GM18873 (cell line): ENCODE results near the gene MIER2.
"Not testable (repeated sequence)": the region's sequence is repeated elsewhere in the genome, so short reads cannot be mapped to it uniquely, and the experiment has no call there.

Experiments used
- ATAC-seq: cut with Tn5 transposase; IDR thresholded peaks from one replicate; pipeline ENCODE4 v1.9.1; 2021; ENCODE audit warnings: mild to moderate bottlenecking, moderate library complexity, moderate number of reproducible peaks; ENCODE audit not compliant: unreplicated experiment, low FRiP score

Gene MIER2

GRCh38 chr19:362683-363082 is 18.1 kb upstream of the MIER2 start:
- no peak for ATAC-seq

GRCh38 chr19:362154-362553 is 17.6 kb upstream of the MIER2 start:
- ATAC-seq = no peak

- no peak for ATAC-seq
Observed at GRCh38 chr19:359653-359925, 15.0 kb upstream of the MIER2 start.

- not testable (repeated sequence) for ATAC-seq
Observed at GRCh38 chr19:355536-355935, 10.9 kb upstream of the MIER2 start.

- no peak for ATAC-seq
Observed at GRCh38 chr19:355134-355533, 10.5 kb upstream of the MIER2 start.

GRCh38 chr19:351976-352625 is 7.5 kb upstream of the MIER2 start:
- ATAC-seq = no peak

- no peak for ATAC-seq
Observed at GRCh38 chr19:347946-348861, 3.6 kb upstream of the MIER2 start.

- ATAC-seq = no peak
Observed at GRCh38 chr19:345320-345879, 804 bp upstream of the MIER2 start.

- ATAC-seq = no peak
Observed at GRCh38 chr19:343941-344624, 513 bp downstream of the MIER2 start.

GRCh38 chr19:343451-343931 is 1.1 kb downstream of the MIER2 start:
- no peak for ATAC-seq

- no peak for ATAC-seq
Observed at GRCh38 chr19:342801-343421, 1.7 kb downstream of the MIER2 start.

- no peak for ATAC-seq
Observed at GRCh38 chr19:342128-342455, 2.5 kb downstream of the MIER2 start.

GRCh38 chr19:341386-342127 is 3.0 kb downstream of the MIER2 start:
- no peak for ATAC-seq

GRCh38 chr19:340620-341385 is 3.8 kb downstream of the MIER2 start:
- no peak for ATAC-seq

GRCh38 chr19:339262-339887 is 5.2 kb downstream of the MIER2 start:
- ATAC-seq = no peak

GRCh38 chr19:338421-338820 is 6.2 kb downstream of the MIER2 start:
- no peak for ATAC-seq

- ATAC-seq = no peak
Observed at GRCh38 chr19:336067-336614, 8.5 kb downstream of the MIER2 start.

- ATAC-seq = no peak
Observed at GRCh38 chr19:335486-336066, 9.0 kb downstream of the MIER2 start.
